H9 (cell line): ENCODE data around the gene PRPS2. TPM values are rescaled to one million over a fixed set of nuclear protein-coding genes. Genes with fewer than 3 reads are reported as not detected.

Experiments
- DNase-seq: peaks from one replicate; pipeline ENCODE4 v3.0.0-alpha.2; 2017
- H2AFZ ChIP-seq: one replicate; pipeline ENCODE4 v1.6.1; 2013; ENCODE audit warnings: mild to moderate bottlenecking, low read length, control low read depth, moderate library complexity
- H2AK5ac ChIP-seq: 2 replicates; pipeline ENCODE4 v1.6.1; 2013; ENCODE audit warnings: low read length, control low read depth, mixed read lengths; ENCODE audit not compliant: insufficient read length
- H2BK120ac ChIP-seq: one replicate; pipeline ENCODE4 v1.6.1; 2013; ENCODE audit warnings: low read depth, mild to moderate bottlenecking, low read length, control low read depth, inconsistent platforms; ENCODE audit not compliant: poor library complexity, severe bottlenecking
- H2BK12ac ChIP-seq: 2 replicates; pipeline ENCODE4 v1.6.1; 2013; ENCODE audit warnings: low read length, control low read depth, mixed read lengths, low read depth; ENCODE audit not compliant: insufficient read length
- H2BK15ac ChIP-seq: 2 replicates; pipeline ENCODE4 v1.6.1; 2013; ENCODE audit warnings: low read depth, low read length, control low read depth
- H2BK20ac ChIP-seq: one replicate; pipeline ENCODE4 v1.6.1; 2013; ENCODE audit warnings: low read depth, mild to moderate bottlenecking, low read length, control low read depth, inconsistent platforms; ENCODE audit not compliant: poor library complexity, severe bottlenecking
- H2BK5ac ChIP-seq: 2 replicates; pipeline ENCODE4 v1.6.1; 2013; ENCODE audit warnings: low read length, control low read depth, mixed read lengths; ENCODE audit not compliant: insufficient read length
- H3K14ac ChIP-seq: 2 replicates; pipeline ENCODE4 v1.6.1; 2013; ENCODE audit warnings: low read length, control low read depth; ENCODE audit not compliant: insufficient read depth
- H3K18ac ChIP-seq: 2 replicates; pipeline ENCODE4 v1.6.1; 2013; ENCODE audit warnings: low read depth, mild to moderate bottlenecking, mixed read lengths, low read length, control low read depth; ENCODE audit not compliant: insufficient read length
- H3K23ac ChIP-seq: 2 replicates; pipeline ENCODE4 v1.6.1; 2013; ENCODE audit warnings: low read length, control low read depth, mixed read lengths, low read depth; ENCODE audit not compliant: insufficient read length
- H3K23me2 ChIP-seq: 2 replicates; pipeline ENCODE4 v1.6.1; 2013; ENCODE audit warnings: low read depth, mild to moderate bottlenecking, mixed read lengths, low read length, control low read depth; ENCODE audit not compliant: insufficient read length, poor library complexity, severe bottlenecking
- H3K27ac ChIP-seq: 2 replicates; pipeline ENCODE4 v1.5.1; 2013; ENCODE audit warnings: low read length, control low read depth, mixed read lengths, low read depth; ENCODE audit not compliant: insufficient read length
- H3K27me3 ChIP-seq: 2 replicates; pipeline ENCODE4 v1.6.1; 2013; ENCODE audit warnings: low read length, control low read depth, inconsistent platforms; ENCODE audit not compliant: insufficient read depth
- H3K4ac ChIP-seq: 2 replicates; pipeline ENCODE4 v1.6.1; 2013; ENCODE audit warnings: low read depth, mild to moderate bottlenecking, control low read depth, inconsistent platforms, low read length, moderate library complexity
- H3K4me1 ChIP-seq: 2 replicates; pipeline ENCODE4 v1.6.1; 2013; ENCODE audit warnings: low read length, control low read depth, inconsistent platforms; ENCODE audit not compliant: insufficient read depth
- H3K4me2 ChIP-seq: 2 replicates; pipeline ENCODE4 v1.6.1; 2013; ENCODE audit warnings: low read length, control low read depth, mixed read lengths; ENCODE audit not compliant: insufficient read length, insufficient read depth
- H3K56ac ChIP-seq: 2 replicates; pipeline ENCODE4 v1.6.1; 2013; ENCODE audit warnings: low read depth, mild to moderate bottlenecking, mixed read lengths, low read length, control low read depth; ENCODE audit not compliant: insufficient read length
- H3K79me1 ChIP-seq: 2 replicates; pipeline ENCODE4 v1.6.1; 2013; ENCODE audit warnings: low read depth, mild to moderate bottlenecking, moderate library complexity, low read length, control low read depth, inconsistent platforms; ENCODE audit not compliant: insufficient read depth, poor library complexity, severe bottlenecking
- H3K79me2 ChIP-seq: 2 replicates; pipeline ENCODE4 v1.6.1; 2013; ENCODE audit warnings: low read length, control low read depth, inconsistent platforms; ENCODE audit not compliant: insufficient read depth
- H3K9ac ChIP-seq: 2 replicates; pipeline ENCODE4 v1.6.1; 2013; ENCODE audit warnings: low read length, control low read depth, mixed read lengths; ENCODE audit not compliant: insufficient read length; ENCODE audit errors: extremely low read depth
- H3K9me3 ChIP-seq: one replicate; pipeline ENCODE4 v1.6.1; 2013; ENCODE audit warnings: low read depth, low read length, inconsistent platforms; ENCODE audit not compliant: control insufficient read depth
- H3T11ph ChIP-seq: one replicate; pipeline ENCODE4 v1.6.1; 2013; ENCODE audit warnings: mild to moderate bottlenecking, low read length, control low read depth, inconsistent platforms
- H4K20me1 ChIP-seq: one replicate; pipeline ENCODE4 v1.6.1; 2013; ENCODE audit not compliant: control insufficient read depth, insufficient read length, insufficient read depth
- H4K5ac ChIP-seq: 2 replicates; pipeline ENCODE4 v1.6.1; 2013; ENCODE audit warnings: low read depth, mild to moderate bottlenecking, mixed read lengths, low read length, control low read depth; ENCODE audit not compliant: insufficient read length
- H4K8ac ChIP-seq: replicated peaks from 2 replicates; pipeline ENCODE4 v1.6.1; 2013; ENCODE audit warnings: low read length, control low read depth, mixed read lengths, low read depth; ENCODE audit not compliant: insufficient read length
- H4K91ac ChIP-seq: 2 replicates; pipeline ENCODE4 v1.6.1; 2013; ENCODE audit warnings: low read depth, mild to moderate bottlenecking, moderate library complexity, mixed read lengths, low read length, control low read depth; ENCODE audit not compliant: insufficient read length
- H3K27ac Mint-ChIP-seq, 3 experiments: 2 replicates in 2 of 3; 3 replicates in 1 of 3; pipeline ENCODE4 v1.8.0; 2020 to 2021; ENCODE audit warnings: mixed read lengths in 3 of 3, mild to moderate bottlenecking in 1 of 3, moderate library complexity in 1 of 3
- H3K27me3 Mint-ChIP-seq: 2 replicates; pipeline ENCODE4 v1.8.0; 2021; ENCODE audit warnings: low read depth, mild to moderate bottlenecking, moderate library complexity, mixed read lengths
- H3K36me3 Mint-ChIP-seq, 3 experiments: 2 replicates in 2 of 3; 3 replicates in 1 of 3; pipeline ENCODE4 v1.8.0; 2020 to 2021; ENCODE audit warnings: low read depth in 3 of 3, mixed read lengths in 3 of 3; ENCODE audit not compliant: insufficient read depth in 1 of 3
- H3K4me1 Mint-ChIP-seq, 2 experiments: 2 replicates each; pipeline ENCODE4 v1.8.0; 2020; ENCODE audit warnings: mixed read lengths in 2 of 2
- H3K4me3 Mint-ChIP-seq, 2 experiments: 2 replicates in 1 of 2; 3 replicates in 1 of 2; pipeline ENCODE4 v1.8.0; 2020 to 2021; ENCODE audit warnings: mild to moderate bottlenecking in 2 of 2, mixed read lengths in 2 of 2, moderate library complexity in 1 of 2
- H3K9me3 Mint-ChIP-seq, 2 experiments: 2 replicates in 1 of 2; 3 replicates in 1 of 2; pipeline ENCODE4 v1.8.0; 2020; ENCODE audit warnings: mild to moderate bottlenecking in 2 of 2, mixed read lengths in 2 of 2, moderate library complexity in 1 of 2
- WGBS: extraction: QIAGEN DNeasy Blood & Tissue Kit; methylation state at CpG from one replicate; pipeline ENCODE4 v1.1.7; 2013; ENCODE audit warnings: missing lambda C conversion rate, low lambda C conversion rate, mixed read lengths; ENCODE audit not compliant: insufficient read length; ENCODE audit errors: extremely low coverage; 5-methylcytosine and 5-hydroxymethylcytosine counted together
- total RNA-seq: library from RNA; stranded (reverse); gene quantifications from 2 replicates; pipeline ENCODE4 v1.2.1, GENCODE V29; 2021
- TF ChIP-seq, protein P1 (sequence below): fragments of 200-600 bp; sonication (generic); conservative IDR thresholded peaks from 3 replicates; pipeline ENCODE4 v1.8.0; 2021; ENCODE audit warnings: antibody characterized with exemption, mild to moderate bottlenecking

Gene PRPS2
- total RNA-seq, 1 experiment from 2014 or later = 28.0 TPM

DNA sequence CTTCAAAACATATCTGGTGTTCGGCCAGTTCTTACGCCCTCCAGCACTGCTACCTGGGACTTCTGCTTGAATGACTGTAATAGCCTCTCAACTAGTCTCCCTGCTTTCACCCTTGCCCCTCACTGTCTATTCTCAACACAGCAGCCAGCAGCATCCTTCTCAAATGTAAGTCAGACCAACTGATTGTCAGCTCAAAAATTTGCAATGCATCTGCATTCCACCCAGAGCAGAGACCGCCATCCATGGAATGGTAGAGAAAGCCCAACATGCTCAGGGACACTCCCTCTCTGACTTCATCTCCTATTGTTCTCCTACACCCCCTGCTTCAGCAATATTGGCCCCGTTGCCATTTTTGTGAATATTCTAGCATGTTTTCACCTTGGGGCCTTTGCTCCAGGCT, 81.5 kb downstream of the PRPS2 start:
- no peak overlapping the region for H3K18ac ChIP-seq
- no CpG with 5 or more reads among the region's 4 CpGs for WGBS

More for the DNA sequence above, 81.5 kb downstream of the PRPS2 start:
- no peak overlapping the region for H3K23ac ChIP-seq
- peaks cover 9 to 13% of the 10 kb centered on the region in 2 experiments for H3K4me1 Mint-ChIP-seq
- no peak overlapping the region for H3K27ac Mint-ChIP-seq
- H3K79me2 ChIP-seq = no peaks in the 10 kb centered on the region
- H3K27me3 Mint-ChIP-seq = no peaks in the 10 kb centered on the region
- no peak overlapping the region for H2BK20ac ChIP-seq
- no peak overlapping the region for H2BK5ac ChIP-seq
- no peaks in the 10 kb centered on the region; a peak in 1 of 7 replicates for H3K36me3 Mint-ChIP-seq
- H4K91ac ChIP-seq = no peak overlapping the region
- no peak overlapping the region for H3K4me2 ChIP-seq
- H3K27ac ChIP-seq = no peak overlapping the region
- H3K4me1 ChIP-seq = no peaks in the 10 kb centered on the region
- DNase-seq = no peak
- TF ChIP-seq, protein P1, sequence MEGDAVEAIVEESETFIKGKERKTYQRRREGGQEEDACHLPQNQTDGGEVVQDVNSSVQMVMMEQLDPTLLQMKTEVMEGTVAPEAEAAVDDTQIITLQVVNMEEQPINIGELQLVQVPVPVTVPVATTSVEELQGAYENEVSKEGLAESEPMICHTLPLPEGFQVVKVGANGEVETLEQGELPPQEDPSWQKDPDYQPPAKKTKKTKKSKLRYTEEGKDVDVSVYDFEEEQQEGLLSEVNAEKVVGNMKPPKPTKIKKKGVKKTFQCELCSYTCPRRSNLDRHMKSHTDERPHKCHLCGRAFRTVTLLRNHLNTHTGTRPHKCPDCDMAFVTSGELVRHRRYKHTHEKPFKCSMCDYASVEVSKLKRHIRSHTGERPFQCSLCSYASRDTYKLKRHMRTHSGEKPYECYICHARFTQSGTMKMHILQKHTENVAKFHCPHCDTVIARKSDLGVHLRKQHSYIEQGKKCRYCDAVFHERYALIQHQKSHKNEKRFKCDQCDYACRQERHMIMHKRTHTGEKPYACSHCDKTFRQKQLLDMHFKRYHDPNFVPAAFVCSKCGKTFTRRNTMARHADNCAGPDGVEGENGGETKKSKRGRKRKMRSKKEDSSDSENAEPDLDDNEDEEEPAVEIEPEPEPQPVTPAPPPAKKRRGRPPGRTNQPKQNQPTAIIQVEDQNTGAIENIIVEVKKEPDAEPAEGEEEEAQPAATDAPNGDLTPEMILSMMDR = no peak
- no peak overlapping the region for H3K56ac ChIP-seq
- H2BK12ac ChIP-seq = no peak overlapping the region
- no peaks in the 10 kb centered on the region for H3K27me3 ChIP-seq
- no peak overlapping the region for H3K4me3 Mint-ChIP-seq
- peaks cover 57 to 59% of the 10 kb centered on the region in 2 experiments for H3K9me3 Mint-ChIP-seq
- no peak overlapping the region for H4K8ac ChIP-seq
- H3K9me3 ChIP-seq = no peaks in the 10 kb centered on the region
- H3K9ac ChIP-seq = no peak overlapping the region
- no peak overlapping the region for H4K5ac ChIP-seq
- no peak overlapping the region for H2BK120ac ChIP-seq
- H4K20me1 ChIP-seq = no peaks in the 10 kb centered on the region
- H3K23me2 ChIP-seq = no peaks in the 10 kb centered on the region
- no peak overlapping the region for H3T11ph ChIP-seq
- H2AFZ ChIP-seq = no peak overlapping the region
- no peak overlapping the region for H3K14ac ChIP-seq
- H3K4ac ChIP-seq = no peak overlapping the region
- H2AK5ac ChIP-seq = no peak overlapping the region
- no peak overlapping the region for H2BK15ac ChIP-seq
- H3K79me1 ChIP-seq = no peaks in the 10 kb centered on the region

Other genes with a start within 250 kb of the PRPS2 start
- gene TLR7, start 75.7 kb downstream of the PRPS2 start, total RNA-seq = not detected in 2 replicates
- not detected in 2 replicates for gene TLR8, start 115.2 kb downstream of the PRPS2 start, total RNA-seq
- gene TMSB4X, start 183.7 kb downstream of the PRPS2 start, total RNA-seq = 2,733 and 2,818 TPM in 2 replicates